A549 (cell line): Measurements from ENCODE around the gene RPL7A.

Experiments used
- BHLHE40 ChIP-seq: IDR thresholded peaks from 2 replicates; pipeline ENCODE4 v1.6.1; 2012; ENCODE audit warnings: low read depth, low read length, inconsistent platforms
- CTCF ChIP-seq: fragments of >200 bp; sonication (Bioruptor Twin); formaldehyde crosslinking; IDR thresholded peaks from 3 replicates; pipeline ENCODE4 v1.5.1; 2016
- EP300 ChIP-seq, 2 experiments: fragments of >200 bp; sonication (Bioruptor Twin); formaldehyde crosslinking; IDR thresholded peaks; 2 replicates in 1 of 2; 3 replicates in 1 of 2; pipeline ENCODE4 v1.6.1; 2016 to 2017
- JUN ChIP-seq, 2 experiments: fragments of >200 bp; sonication (Bioruptor Twin); formaldehyde crosslinking; IDR thresholded peaks; 2 replicates in 1 of 2; 3 replicates in 1 of 2; pipeline ENCODE4 v1.6.1; 2016 to 2017
- NFE2L2 ChIP-seq: fragments of 150-350 bp; conservative IDR thresholded peaks from 2 replicates; pipeline ENCODE4 v1.6.1; 2014; ENCODE audit warnings: low read length
- POLR2A ChIP-seq: IDR thresholded peaks from 2 replicates; pipeline ENCODE4 v1.6.1; 2012; ENCODE audit warnings: mild to moderate bottlenecking, low read length
- POLR2AphosphoS2 ChIP-seq: conservative IDR thresholded peaks from 2 replicates; pipeline ENCODE4 v1.6.1; 2012; ENCODE audit warnings: low read length, improper control_type of control experiment, inconsistent platforms
- RAD21 ChIP-seq, 2 experiments: fragments of >200 bp in 1 of 2; sonication (Bioruptor Twin) in 1 of 2; formaldehyde crosslinking in 1 of 2; IDR thresholded peaks in 1 of 2; conservative IDR thresholded peaks in 1 of 2; 2 replicates in 1 of 2; 3 replicates in 1 of 2; pipeline ENCODE4 v1.6.1; 2012 to 2018; ENCODE audit warnings: inconsistent platforms in 1 of 2
- RCOR1 ChIP-seq: fragments of 150-350 bp; IDR thresholded peaks from 2 replicates; pipeline ENCODE4 v1.6.1; 2014; ENCODE audit warnings: antibody characterized with exemption, low read length, low read depth
- REST ChIP-seq: fragments of 200-600 bp; sonication (generic); IDR thresholded peaks from 2 replicates; pipeline ENCODE4 v1.6.1; 2016; ENCODE audit warnings: antibody characterized with exemption, mild to moderate bottlenecking, moderate library complexity
- RNF2 ChIP-seq: fragments of 200-600 bp; sonication (generic); IDR thresholded peaks from 2 replicates; pipeline ENCODE4 v1.6.1; 2016; ENCODE audit warnings: low read depth, mild to moderate bottlenecking, antibody characterized with exemption, moderate library complexity, borderline replicate concordance
- ZFP36 ChIP-seq: fragments of 450-650 bp; IDR thresholded peaks from 2 replicates; pipeline ENCODE4 v1.6.1; 2014; ENCODE audit warnings: borderline replicate concordance; ENCODE audit not compliant: partially characterized antibody
- ZSCAN20 ChIP-seq: fragments of 250-450 bp; sonication (Bioruptor Pico); IDR thresholded peaks from 2 replicates; pipeline ENCODE4 v1.8.0; 2022; ENCODE audit warnings: mild to moderate bottlenecking, moderate library complexity

- no peak for TF ChIP-seq JUN (IDR thresholded peaks at IDR 0.05)
- TF ChIP-seq POLR2AphosphoS2: no peak
- TF ChIP-seq EP300 (IDR thresholded peaks at IDR 0.05): no peak
- TF ChIP-seq RAD21 (conservative IDR thresholded peaks at IDR 0.05 in 1 of 2, IDR thresholded peaks at IDR 0.05 in 1 of 2): no peak
- TF ChIP-seq CTCF: no peak
- no peak for TF ChIP-seq ZSCAN20 (CRISPR knock-in tag)
- TF ChIP-seq ZFP36: no peak
- no peak for TF ChIP-seq REST
- no peak for TF ChIP-seq POLR2A
- no peak for TF ChIP-seq RNF2
- no peak for TF ChIP-seq RCOR1
- TF ChIP-seq BHLHE40: no peak
- no peak for TF ChIP-seq NFE2L2
Observed at GRCh38 chr9:133306242-133307204, 41.5 kb upstream of the RPL7A start.
